ENCODE data around the gene TEX44. TPM values are rescaled to one million over a fixed set of nuclear protein-coding genes. Genes with fewer than 3 reads are reported as not detected.

Gene TEX44
- total RNA-seq, 4 donors from 2014 or later = not detected

GRCh38 chr2:231627384-231628120 is 34.9 kb downstream of the TEX44 start:
- DNase-seq (ENCODE audit: low spot score) (no peak), ATAC-seq (ENCODE audit: low FRiP score) (peak; percentile 57)
- no peak for TF ChIP-seq CTCF (IDR thresholded peaks at IDR 0.05)

GRCh38 chr2:231632559-231633142 is 40.0 kb downstream of the TEX44 start:
- DNase-seq (ENCODE audit: low spot score) (no peak), ATAC-seq (ENCODE audit: low FRiP score) (peak; percentile 57)
- no peak for TF ChIP-seq CTCF (IDR thresholded peaks at IDR 0.05)

GRCh38 chr2:231633241-231633976 is 40.7 kb downstream of the TEX44 start:
- TF ChIP-seq CTCF (IDR thresholded peaks at IDR 0.05) = no peak
- DNase-seq (ENCODE audit: low spot score) (no peak), ATAC-seq (ENCODE audit: low FRiP score) (peak; percentile 22)

GRCh38 chr2:231634412-231634811 is 41.7 kb downstream of the TEX44 start:
- no peak for ATAC-seq (ENCODE audit: low FRiP score)
- no peak for TF ChIP-seq CTCF (IDR thresholded peaks at IDR 0.05)
- no peak for DNase-seq (ENCODE audit: low spot score)

- DNase-seq (ENCODE audit: low spot score) = no peak
Measured at GRCh38 chr2:231634951-231635875, 42.5 kb downstream of the TEX44 start.

More at GRCh38 chr2:231634951-231635875, 42.5 kb downstream of the TEX44 start:
- ATAC-seq (ENCODE audit: low FRiP score) = no peak
- TF ChIP-seq CTCF (IDR thresholded peaks at IDR 0.05) = no peak
